Measurements from ENCODE around the gene TTLL1.
"Not testable (repeated sequence)": the region's sequence is repeated elsewhere in the genome, so short reads cannot be mapped to it uniquely, and the experiment has no call there.

Gene TTLL1

GRCh38 chr22:43109921-43110443, 20.8 kb upstream of the TTLL1 start:
- DNase-seq = no peak

GRCh38 chr22:43109511-43109910, 20.3 kb upstream of the TTLL1 start:
- DNase-seq = no peak

- DNase-seq = no peak
These were observed 17.1 kb upstream of the TTLL1 start for GRCh38 chr22:43106302-43106701.

- not testable (repeated sequence) for DNase-seq
These were observed 15.8 kb upstream of the TTLL1 start for GRCh38 chr22:43104950-43105349.

GRCh38 chr22:43104056-43104625, 14.9 kb upstream of the TTLL1 start:
- peak; percentile 25 for DNase-seq

- no peak for DNase-seq
These were observed 12.1 kb upstream of the TTLL1 start for GRCh38 chr22:43101306-43101705.

GRCh38 chr22:43100225-43100624, 11.0 kb upstream of the TTLL1 start:
- DNase-seq = no peak

GRCh38 chr22:43099095-43099494, 9.9 kb upstream of the TTLL1 start:
- DNase-seq = no peak

GRCh38 chr22:43098356-43098755, 9.2 kb upstream of the TTLL1 start:
- no peak for DNase-seq

GRCh38 chr22:43096420-43096819, 7.2 kb upstream of the TTLL1 start:
- no peak for DNase-seq

GRCh38 chr22:43094551-43094950, 5.4 kb upstream of the TTLL1 start:
- DNase-seq = no peak

GRCh38 chr22:43094085-43094484, 4.9 kb upstream of the TTLL1 start:
- DNase-seq = no peak

- no peak for DNase-seq
These were observed 2.9 kb upstream of the TTLL1 start for GRCh38 chr22:43092085-43092484.

- peak; percentile 39 for DNase-seq
These were observed 1.1 kb upstream of the TTLL1 start for GRCh38 chr22:43090130-43090789.

- DNase-seq = no peak
These were observed 586 bp downstream of the TTLL1 start for GRCh38 chr22:43088627-43088983.

- DNase-seq = no peak
These were observed 3.3 kb downstream of the TTLL1 start for GRCh38 chr22:43085658-43086606.

- no peak for DNase-seq
These were observed 7.2 kb downstream of the TTLL1 start for GRCh38 chr22:43081968-43082367.

GRCh38 chr22:43080616-43081015, 8.6 kb downstream of the TTLL1 start:
- no peak for DNase-seq

GRCh38 chr22:43079742-43080141, 9.4 kb downstream of the TTLL1 start:
- no peak for DNase-seq

- no peak for DNase-seq
These were observed 10.7 kb downstream of the TTLL1 start for GRCh38 chr22:43078522-43078921.

GRCh38 chr22:43077121-43077877, 11.9 kb downstream of the TTLL1 start:
- DNase-seq = no peak

GRCh38 chr22:43066844-43067385, 22.3 kb downstream of the TTLL1 start:
- no peak for DNase-seq

- DNase-seq = no peak
These were observed 23.1 kb downstream of the TTLL1 start for GRCh38 chr22:43066134-43066533.

All from activated naive CD4-positive, alpha-beta T cell treated with Interleukin-2 at 50 U/mL for 16 hours (primary cell).